K562 (cell line): ENCODE data around the gene CNPY4. TPM values are rescaled to one million over a fixed set of nuclear protein-coding genes. Genes with fewer than 3 reads are reported as not detected.
A peak's percentile ranks its signal among the peaks of the same experiment; 100 is the strongest.

Experiments used
- CAMTA2 ChIP-seq: fragments of 250-450 bp; sonication (Bioruptor Pico); conservative IDR thresholded peaks from 2 replicates; pipeline ENCODE4 v1.5.1; 2022
- CBFB ChIP-seq: sonication (generic); formaldehyde crosslinking; IDR thresholded peaks from 2 replicates; pipeline ENCODE4 v1.4.0; 2020; ENCODE audit warnings: mild to moderate bottlenecking, missing genetic modification reagents
- CBX3 ChIP-seq, 2 experiments: IDR thresholded peaks; 1 replicate in 1 of 2; 2 replicates in 1 of 2; pipeline ENCODE4 v1.6.1; 2012; ENCODE audit warnings: inconsistent platforms in 2 of 2, low read length in 2 of 2, borderline replicate concordance in 1 of 2, control low read depth in 1 of 2
- CREB1 ChIP-seq, 2 experiments: sonication (generic) in 1 of 2; formaldehyde crosslinking in 1 of 2; IDR thresholded peaks; 2 replicates each; pipeline versions ENCODE4 v1.6.1 to v1.8.0; 2012 to 2022; ENCODE audit warnings: inconsistent platforms in 1 of 2, mild to moderate bottlenecking in 1 of 2, missing genetic modification reagents in 1 of 2, moderate library complexity in 1 of 2
- CREBBP ChIP-seq: IDR thresholded peaks from one replicate; pipeline ENCODE4 v1.6.1; 2012; ENCODE audit warnings: low read depth, mild to moderate bottlenecking, control low read depth, inconsistent platforms, low read length
- FOS ChIP-seq: IDR thresholded peaks from 3 replicates; pipeline ENCODE4 v1.6.1; 2011; ENCODE audit not compliant: insufficient read length; ENCODE audit errors: extremely low read depth
- FOXA3 ChIP-seq, 2 experiments: fragments of 450-650 bp in 1 of 2; sonication (generic) in 1 of 2; formaldehyde crosslinking; IDR thresholded peaks in 1 of 2; conservative IDR thresholded peaks in 1 of 2; 2 replicates each; pipeline versions ENCODE4 v1.4.0 to v1.8.0; 2020 to 2022; ENCODE audit warnings: mild to moderate bottlenecking in 2 of 2, missing genetic modification reagents in 1 of 2
- GATA2 ChIP-seq: sonication (generic); formaldehyde crosslinking; IDR thresholded peaks from 2 replicates; pipeline ENCODE4 v1.4.0; 2020; ENCODE audit warnings: mild to moderate bottlenecking, missing genetic modification reagents
- HDAC1 ChIP-seq, 2 experiments: fragments of 450-650 bp; IDR thresholded peaks; 2 replicates each; pipeline ENCODE4 v1.6.1; 2016 to 2017; ENCODE audit warnings: inconsistent platforms in 1 of 2, mild to moderate bottlenecking in 1 of 2, moderate library complexity in 1 of 2
- MCM2 ChIP-seq: fragments of 450-650 bp; IDR thresholded peaks from 2 replicates; pipeline ENCODE4 v1.6.1; 2017; ENCODE audit warnings: low read depth, mild to moderate bottlenecking
- MCM5 ChIP-seq: fragments of 450-650 bp; IDR thresholded peaks from 2 replicates; pipeline ENCODE4 v1.6.1; 2016; ENCODE audit warnings: low read depth
- MEIS2 ChIP-seq: fragments of 450-650 bp; IDR thresholded peaks from 2 replicates; pipeline ENCODE4 v1.6.1; 2014; ENCODE audit warnings: mild to moderate bottlenecking; ENCODE audit not compliant: partially characterized antibody
- PCBP2 ChIP-seq: fragments of 200-400 bp; formaldehyde crosslinking; IDR thresholded peaks from 2 replicates; pipeline ENCODE4 v1.6.1; 2018; ENCODE audit warnings: low read length, low read depth, mild to moderate bottlenecking, moderate library complexity; ENCODE audit not compliant: poor library complexity, severe bottlenecking
- PHTF2 ChIP-seq: fragments of 250-450 bp; sonication (Bioruptor Pico); IDR thresholded peaks from 2 replicates; pipeline ENCODE4 v1.5.0; 2021; ENCODE audit warnings: mild to moderate bottlenecking
- TCFL5 ChIP-seq: fragments of 250-450 bp; sonication (Bioruptor Pico); conservative IDR thresholded peaks from 2 replicates; pipeline ENCODE4 v1.6.1; 2021; ENCODE audit warnings: mild to moderate bottlenecking, moderate library complexity, matching md5 sums
- TEAD1 ChIP-seq, 2 experiments: fragments of 450-650 bp in 1 of 2; sonication (generic) in 1 of 2; formaldehyde crosslinking; IDR thresholded peaks; 2 replicates each; pipeline versions ENCODE4 v1.4.0 to v1.8.0; 2020 to 2022; ENCODE audit warnings: mild to moderate bottlenecking in 2 of 2, missing genetic modification reagents in 1 of 2
- ZNF12 ChIP-seq: sonication (generic); formaldehyde crosslinking; IDR thresholded peaks from 2 replicates; pipeline ENCODE4 v1.4.0; 2020; ENCODE audit warnings: mild to moderate bottlenecking, missing genetic modification reagents
- ZNF224 ChIP-seq: sonication (generic); formaldehyde crosslinking; IDR thresholded peaks from 2 replicates; pipeline ENCODE4 v1.8.0; 2022; ENCODE audit warnings: mild to moderate bottlenecking, missing genetic modification reagents
- polyA plus RNA-seq, 8 experiments: library from polyadenylated mRNA; depleted of rRNA in 4 of 8; stranded (reverse) in 5 of 8; unstranded in 3 of 8; fragments of >200 nt; fragmentation: Nextera tagmentation in 2 of 8; fragmentation: Illumina TruSeq in 1 of 8; extraction: Ambion mirVana in 2 of 8; extraction: Trizol in 1 of 8; gene quantifications; 2 replicates each; pipeline versions ENCODE4 v1.2.1 to v1.2.3, GENCODE V29; 2011 to 2014; ENCODE audit warnings: inconsistent platforms in 1 of 8, missing spikeins in 1 of 8
- total RNA-seq, 7 experiments: library from RNA; depleted of rRNA in 6 of 7; stranded (reverse); fragments of >200 nt in 6 of 7; fragmentation: Illumina TruSeq in 2 of 7; extraction: Trizol in 2 of 7; gene quantifications; 2 replicates each; pipeline versions ENCODE4 v1.2.1 to v1.2.3, GENCODE V29; 2011 to 2021; ENCODE audit warnings: low replicate concordance in 1 of 7
- TF ChIP-seq, protein P1 (sequence below): fragments of 450-650 bp; formaldehyde crosslinking; IDR thresholded peaks from 2 replicates; pipeline ENCODE4 v1.4.0; 2020; ENCODE audit warnings: mild to moderate bottlenecking, moderate library complexity
- TF ChIP-seq, protein P2 (sequence below): sonication (generic); formaldehyde crosslinking; IDR thresholded peaks from 2 replicates; pipeline ENCODE4 v1.8.1; 2023; ENCODE audit warnings: mild to moderate bottlenecking, missing genetic modification reagents
- TF ChIP-seq, protein P3 (sequence below): fragments of 250-450 bp; sonication (Bioruptor Pico); IDR thresholded peaks from 2 replicates; pipeline ENCODE4 v1.4.0; 2020

CNPY4 gene
- total and polyA plus RNA-seq, 9 of the 15 experiments (the other 6 are each of a cell fraction or from before 2014, with no cell fraction given) = 1.9 to 11.2 (median 7.0) TPM

DNA sequence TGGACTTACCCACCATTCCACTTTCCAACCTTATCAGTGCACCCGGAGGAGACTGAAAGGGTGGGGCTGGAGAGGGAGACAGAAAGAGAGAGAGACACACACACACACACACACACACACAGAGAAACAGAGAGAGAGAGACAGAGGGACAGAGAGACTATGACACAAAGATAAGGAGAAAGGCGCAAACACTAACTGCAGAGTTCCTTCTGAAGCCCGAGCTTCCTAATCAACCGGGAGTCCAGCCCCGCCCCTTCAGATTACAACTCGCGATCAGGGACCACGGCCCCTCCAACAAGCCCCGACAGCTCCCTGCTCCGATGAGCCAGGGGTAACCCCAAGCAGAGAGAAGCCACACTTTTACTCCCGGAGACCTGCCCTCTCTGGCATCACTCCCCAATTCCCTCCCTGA is 48.5 kb downstream of the CNPY4 start (continued):
- TF ChIP-seq, protein P1, sequence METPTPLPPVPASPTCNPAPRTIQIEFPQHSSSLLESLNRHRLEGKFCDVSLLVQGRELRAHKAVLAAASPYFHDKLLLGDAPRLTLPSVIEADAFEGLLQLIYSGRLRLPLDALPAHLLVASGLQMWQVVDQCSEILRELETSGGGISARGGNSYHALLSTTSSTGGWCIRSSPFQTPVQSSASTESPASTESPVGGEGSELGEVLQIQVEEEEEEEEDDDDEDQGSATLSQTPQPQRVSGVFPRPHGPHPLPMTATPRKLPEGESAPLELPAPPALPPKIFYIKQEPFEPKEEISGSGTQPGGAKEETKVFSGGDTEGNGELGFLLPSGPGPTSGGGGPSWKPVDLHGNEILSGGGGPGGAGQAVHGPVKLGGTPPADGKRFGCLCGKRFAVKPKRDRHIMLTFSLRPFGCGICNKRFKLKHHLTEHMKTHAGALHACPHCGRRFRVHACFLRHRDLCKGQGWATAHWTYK (CRISPR knock-in tag) = no peak
- TF ChIP-seq CREBBP = no peak
- TF ChIP-seq CAMTA2 (CRISPR knock-in tag) = no peak
- TF ChIP-seq CBFB = no peak
- TF ChIP-seq PCBP2 = no peak
- TF ChIP-seq HDAC1 (IDR thresholded peaks at IDR 0.05) = peak; percentile 58 to 98; a peak in 3 of 4 replicates
- no peak for TF ChIP-seq MEIS2
- TF ChIP-seq, protein P2, sequence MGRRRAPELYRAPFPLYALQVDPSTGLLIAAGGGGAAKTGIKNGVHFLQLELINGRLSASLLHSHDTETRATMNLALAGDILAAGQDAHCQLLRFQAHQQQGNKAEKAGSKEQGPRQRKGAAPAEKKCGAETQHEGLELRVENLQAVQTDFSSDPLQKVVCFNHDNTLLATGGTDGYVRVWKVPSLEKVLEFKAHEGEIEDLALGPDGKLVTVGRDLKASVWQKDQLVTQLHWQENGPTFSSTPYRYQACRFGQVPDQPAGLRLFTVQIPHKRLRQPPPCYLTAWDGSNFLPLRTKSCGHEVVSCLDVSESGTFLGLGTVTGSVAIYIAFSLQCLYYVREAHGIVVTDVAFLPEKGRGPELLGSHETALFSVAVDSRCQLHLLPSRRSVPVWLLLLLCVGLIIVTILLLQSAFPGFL (CRISPR knock-in tag) = no peak
- TF ChIP-seq ZNF12 (CRISPR knock-in tag) = no peak
- no peak for TF ChIP-seq CBX3 (IDR thresholded peaks at IDR 0.05; ENCODE audit: borderline replicate concordance in 1 of 2, low read length in 2 of 2)
- TF ChIP-seq FOXA3 (CRISPR knock-in tag; conservative IDR thresholded peaks at IDR 0.05 in 1 of 2, IDR thresholded peaks at IDR 0.05 in 1 of 2) = no peak
- TF ChIP-seq FOS = no peak
- peak; percentile 18; the same call in 1 of the 2 replicates for TF ChIP-seq CREB1 (IDR thresholded peaks at IDR 0.05)
- TF ChIP-seq CREB1 (CRISPR knock-in tag; IDR thresholded peaks at IDR 0.05) = peak; percentile 59; the same call in 1 of the 2 replicates
- no peak for TF ChIP-seq MCM2
- no peak for TF ChIP-seq TCFL5
- no peak for TF ChIP-seq PHTF2 (CRISPR knock-in tag)
- TF ChIP-seq TEAD1 (CRISPR knock-in tag; IDR thresholded peaks at IDR 0.05) = peak in 1 of 2 experiments; percentile 66; a peak in 1 of 4 replicates
- TF ChIP-seq, protein P3, sequence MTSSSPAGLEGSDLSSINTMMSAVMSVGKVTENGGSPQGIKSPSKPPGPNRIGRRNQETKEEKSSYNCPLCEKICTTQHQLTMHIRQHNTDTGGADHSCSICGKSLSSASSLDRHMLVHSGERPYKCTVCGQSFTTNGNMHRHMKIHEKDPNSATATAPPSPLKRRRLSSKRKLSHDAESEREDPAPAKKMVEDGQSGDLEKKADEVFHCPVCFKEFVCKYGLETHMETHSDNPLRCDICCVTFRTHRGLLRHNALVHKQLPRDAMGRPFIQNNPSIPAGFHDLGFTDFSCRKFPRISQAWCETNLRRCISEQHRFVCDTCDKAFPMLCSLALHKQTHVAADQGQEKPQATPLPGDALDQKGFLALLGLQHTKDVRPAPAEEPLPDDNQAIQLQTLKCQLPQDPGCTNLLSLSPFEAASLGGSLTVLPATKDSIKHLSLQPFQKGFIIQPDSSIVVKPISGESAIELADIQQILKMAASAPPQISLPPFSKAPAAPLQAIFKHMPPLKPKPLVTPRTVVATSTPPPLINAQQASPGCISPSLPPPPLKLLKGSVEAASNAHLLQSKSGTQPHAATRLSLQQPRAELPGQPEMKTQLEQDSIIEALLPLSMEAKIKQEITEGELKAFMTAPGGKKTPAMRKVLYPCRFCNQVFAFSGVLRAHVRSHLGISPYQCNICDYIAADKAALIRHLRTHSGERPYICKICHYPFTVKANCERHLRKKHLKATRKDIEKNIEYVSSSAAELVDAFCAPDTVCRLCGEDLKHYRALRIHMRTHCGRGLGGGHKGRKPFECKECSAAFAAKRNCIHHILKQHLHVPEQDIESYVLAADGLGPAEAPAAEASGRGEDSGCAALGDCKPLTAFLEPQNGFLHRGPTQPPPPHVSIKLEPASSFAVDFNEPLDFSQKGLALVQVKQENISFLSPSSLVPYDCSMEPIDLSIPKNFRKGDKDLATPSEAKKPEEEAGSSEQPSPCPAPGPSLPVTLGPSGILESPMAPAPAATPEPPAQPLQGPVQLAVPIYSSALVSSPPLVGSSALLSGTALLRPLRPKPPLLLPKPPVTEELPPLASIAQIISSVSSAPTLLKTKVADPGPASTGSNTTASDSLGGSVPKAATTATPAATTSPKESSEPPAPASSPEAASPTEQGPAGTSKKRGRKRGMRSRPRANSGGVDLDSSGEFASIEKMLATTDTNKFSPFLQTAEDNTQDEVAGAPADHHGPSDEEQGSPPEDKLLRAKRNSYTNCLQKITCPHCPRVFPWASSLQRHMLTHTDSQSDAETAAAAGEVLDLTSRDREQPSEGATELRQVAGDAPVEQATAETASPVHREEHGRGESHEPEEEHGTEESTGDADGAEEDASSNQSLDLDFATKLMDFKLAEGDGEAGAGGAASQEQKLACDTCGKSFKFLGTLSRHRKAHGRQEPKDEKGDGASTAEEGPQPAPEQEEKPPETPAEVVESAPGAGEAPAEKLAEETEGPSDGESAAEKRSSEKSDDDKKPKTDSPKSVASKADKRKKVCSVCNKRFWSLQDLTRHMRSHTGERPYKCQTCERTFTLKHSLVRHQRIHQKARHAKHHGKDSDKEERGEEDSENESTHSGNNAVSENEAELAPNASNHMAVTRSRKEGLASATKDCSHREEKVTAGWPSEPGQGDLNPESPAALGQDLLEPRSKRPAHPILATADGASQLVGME (CRISPR knock-in tag) = no peak
- no peak for TF ChIP-seq MCM5
- 0 out of 2 replicates have a peak, but pooled peaks have one; percentile 57 for TF ChIP-seq ZNF224
- TF ChIP-seq GATA2 (CRISPR knock-in tag) = peak; percentile 71
